BLaER1 (cell line): ENCODE results near the gene FBXO2.
"Not testable (repeated sequence)": the region's sequence is repeated elsewhere in the genome, so short reads cannot be mapped to it uniquely, and the experiment has no call there.

Experiments
- H3K27ac ChIP-seq: shearing (Covaris generic); formaldehyde crosslinking; 2 replicates; pipeline ENCODE4 v1.8.1; 2022
- H3K27me3 ChIP-seq: shearing (Covaris generic); formaldehyde crosslinking; 2 replicates; pipeline ENCODE4 v1.8.1; 2022
- H3K36me3 ChIP-seq: shearing (Covaris generic); formaldehyde crosslinking; 2 replicates; pipeline ENCODE4 v1.8.1; 2022
- H3K4me1 ChIP-seq: shearing (Covaris generic); formaldehyde crosslinking; 2 replicates; pipeline ENCODE4 v1.8.1; 2022
- H3K4me2 ChIP-seq: shearing (Covaris generic); formaldehyde crosslinking; 2 replicates; pipeline ENCODE4 v1.8.1; 2022
- H3K4me3 ChIP-seq: shearing (Covaris generic); formaldehyde crosslinking; 2 replicates; pipeline ENCODE4 v1.8.1; 2022
- H3K9ac ChIP-seq: shearing (Covaris generic); formaldehyde crosslinking; 2 replicates; pipeline ENCODE4 v1.8.1; 2022
- H3K9me3 ChIP-seq: shearing (Covaris generic); formaldehyde crosslinking; 2 replicates; pipeline ENCODE4 v1.8.1; 2022
- H4K20me1 ChIP-seq: shearing (Covaris generic); formaldehyde crosslinking; 2 replicates; pipeline ENCODE4 v1.8.1; 2022
- Cebpa-rat ChIP-seq: shearing (Covaris generic); IDR thresholded peaks from 2 replicates; pipeline ENCODE4 v1.8.1; 2022

The FBXO2 gene

DNA sequence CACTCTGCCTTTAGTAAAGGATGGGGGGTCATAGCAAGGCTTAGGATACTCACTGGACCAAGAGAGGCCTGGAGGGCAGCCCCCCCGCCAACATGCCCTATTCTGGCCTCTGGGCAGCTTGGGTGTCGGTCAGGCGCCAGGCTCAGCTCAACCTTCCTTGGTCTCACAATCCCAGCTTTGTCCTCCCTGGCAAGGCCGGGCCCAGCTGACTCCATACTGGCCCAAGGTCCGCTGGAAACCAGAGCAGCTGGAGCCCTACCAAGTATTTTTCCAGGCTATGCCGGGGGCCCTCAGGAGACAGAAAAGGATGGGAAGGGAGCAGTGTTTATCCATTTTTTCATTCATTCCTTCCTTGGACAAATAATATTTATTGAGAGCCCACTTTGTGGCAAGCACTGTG, 6.2 kb downstream of the FBXO2 start:
- Histone ChIP-seq H3K4me3 (no peak overlapping the region), H3K9me3 (no peaks in the 10 kb centered on the region), H3K27me3 (peaks cover 33% of the 10 kb centered on the region), H3K4me2 (no peak overlapping the region), H3K27ac (no peak overlapping the region), H3K9ac (no peak overlapping the region), H4K20me1 (no peaks in the 10 kb centered on the region), H3K4me1 (peaks cover 27% of the 10 kb centered on the region), H3K36me3 (no peaks in the 10 kb centered on the region)
- TF ChIP-seq Cebpa-rat: no peak

GRCh38 chr1:11647333-11647732, 6.9 kb downstream of the FBXO2 start:
- Histone ChIP-seq H3K4me1 (peaks cover 19% of the 10 kb centered on the region), H3K9me3 (no peaks in the 10 kb centered on the region), H3K27ac (no peak overlapping the region), H4K20me1 (no peaks in the 10 kb centered on the region), H3K36me3 (no peaks in the 10 kb centered on the region), H3K4me2 (no peak overlapping the region), H3K9ac (no peak overlapping the region), H3K4me3 (no peak overlapping the region), H3K27me3 (peaks cover 29% of the 10 kb centered on the region)
- TF ChIP-seq Cebpa-rat: no peak

- H3K27me3 ChIP-seq: peaks cover 19% of the 10 kb centered on the region
- no peaks in the 10 kb centered on the region for H3K36me3 ChIP-seq
- H3K9me3 ChIP-seq: no peaks in the 10 kb centered on the region
- H3K9ac ChIP-seq: no peak overlapping the region
- TF ChIP-seq Cebpa-rat: no peak
- H3K4me1 ChIP-seq: peaks cover 21% of the 10 kb centered on the region
- no peaks in the 10 kb centered on the region for H4K20me1 ChIP-seq
- no peak overlapping the region for H3K4me3 ChIP-seq
- no peak overlapping the region for H3K4me2 ChIP-seq
- no peak overlapping the region for H3K27ac ChIP-seq
Observed at GRCh38 chr1:11646317-11646716, 7.9 kb downstream of the FBXO2 start.

GRCh38 chr1:11645670-11646265, 8.5 kb downstream of the FBXO2 start:
- peaks cover 13% of the 10 kb centered on the region for H3K27me3 ChIP-seq
- no peak overlapping the region for H3K4me3 ChIP-seq
- H3K4me2 ChIP-seq: no peak overlapping the region
- H4K20me1 ChIP-seq: no peaks in the 10 kb centered on the region
- no peak overlapping the region for H3K27ac ChIP-seq
- H3K36me3 ChIP-seq: no peaks in the 10 kb centered on the region
- no peaks in the 10 kb centered on the region for H3K9me3 ChIP-seq
- H3K9ac ChIP-seq: no peak overlapping the region
- no peak for TF ChIP-seq Cebpa-rat
- peaks cover 25% of the 10 kb centered on the region for H3K4me1 ChIP-seq

DNA sequence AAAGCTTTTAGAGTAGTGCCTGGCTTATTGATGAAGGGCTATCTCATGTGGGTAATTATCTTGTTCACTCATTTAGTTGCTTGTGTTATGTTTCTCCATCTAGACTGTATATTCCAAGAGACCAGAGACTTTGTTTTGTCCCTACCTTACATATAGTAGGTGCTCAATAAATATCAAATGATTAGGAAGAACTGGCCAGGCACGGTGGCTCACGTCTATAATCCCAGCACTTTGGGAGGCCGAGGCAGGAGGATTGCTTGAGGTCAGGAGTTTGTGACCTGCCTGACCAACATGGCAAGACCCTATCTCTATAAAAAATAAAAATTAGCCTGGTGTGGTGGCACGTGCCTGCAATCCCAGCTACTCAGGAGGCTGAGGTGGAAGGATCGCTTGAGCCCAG, 9.0 kb downstream of the FBXO2 start:
- Histone ChIP-seq H3K4me3 (no peak overlapping the region), H4K20me1 (no peaks in the 10 kb centered on the region), H3K4me1 (peaks cover 25% of the 10 kb centered on the region), H3K27ac (no peak overlapping the region), H3K4me2 (no peak overlapping the region), H3K9ac (no peak overlapping the region), H3K36me3 (no peaks in the 10 kb centered on the region), H3K9me3 (no peaks in the 10 kb centered on the region), H3K27me3 (peaks cover 8% of the 10 kb centered on the region)
- no peak for TF ChIP-seq Cebpa-rat

- no peak for TF ChIP-seq Cebpa-rat
- H3K27ac ChIP-seq: no peak overlapping the region
- H3K36me3 ChIP-seq: no peaks in the 10 kb centered on the region
- peaks cover 27% of the 10 kb centered on the region for H3K4me1 ChIP-seq
- H3K9me3 ChIP-seq: no peaks in the 10 kb centered on the region
- H3K4me2 ChIP-seq: no peak overlapping the region
- H3K4me3 ChIP-seq: no peak overlapping the region
- no peaks in the 10 kb centered on the region for H3K27me3 ChIP-seq
- no peaks in the 10 kb centered on the region for H4K20me1 ChIP-seq
- no peak overlapping the region for H3K9ac ChIP-seq
Observed at GRCh38 chr1:11643782-11644181, 10.4 kb downstream of the FBXO2 start.

- not testable (repeated sequence) for H3K9me3 ChIP-seq, H3K9ac ChIP-seq, H3K36me3 ChIP-seq, H4K20me1 ChIP-seq, H3K4me3 ChIP-seq, H3K27me3 ChIP-seq, H3K27ac ChIP-seq
- Histone ChIP-seq H3K4me1 (peaks cover 27% of the 10 kb centered on the region), H3K4me2 (0 out of 2 replicates have a peak overlapping the region, but pooled peaks have one; percentile 77)
Observed at GRCh38 chr1:11642418-11643017, 11.7 kb downstream of the FBXO2 start.

GRCh38 chr1:11641776-11642305, 12.4 kb downstream of the FBXO2 start:
- TF ChIP-seq Cebpa-rat: no peak
- Histone ChIP-seq H3K27ac (no peak overlapping the region), H3K36me3 (no peaks in the 10 kb centered on the region), H3K27me3 (no peaks in the 10 kb centered on the region), H3K4me1 (peaks cover 27% of the 10 kb centered on the region), H3K9me3 (no peaks in the 10 kb centered on the region), H4K20me1 (peaks cover 11% of the 10 kb centered on the region; the same call in 1 of the 2 replicates), H3K9ac (no peak overlapping the region), H3K4me2 (peak overlapping the region; percentile 77), H3K4me3 (no peak overlapping the region)

GRCh38 chr1:11640944-11641343, 13.3 kb downstream of the FBXO2 start:
- Histone ChIP-seq H3K9me3 (no peaks in the 10 kb centered on the region), H3K4me2 (peak overlapping the region; percentile 77), H4K20me1 (peaks cover 12% of the 10 kb centered on the region; the same call in 1 of the 2 replicates), H3K4me3 (no peak overlapping the region), H3K36me3 (no peaks in the 10 kb centered on the region), H3K4me1 (peaks cover 30% of the 10 kb centered on the region), H3K27ac (no peak overlapping the region), H3K9ac (peak overlapping the region; percentile 0; the same call in 1 of the 2 replicates), H3K27me3 (no peaks in the 10 kb centered on the region)
- no peak for TF ChIP-seq Cebpa-rat

DNA sequence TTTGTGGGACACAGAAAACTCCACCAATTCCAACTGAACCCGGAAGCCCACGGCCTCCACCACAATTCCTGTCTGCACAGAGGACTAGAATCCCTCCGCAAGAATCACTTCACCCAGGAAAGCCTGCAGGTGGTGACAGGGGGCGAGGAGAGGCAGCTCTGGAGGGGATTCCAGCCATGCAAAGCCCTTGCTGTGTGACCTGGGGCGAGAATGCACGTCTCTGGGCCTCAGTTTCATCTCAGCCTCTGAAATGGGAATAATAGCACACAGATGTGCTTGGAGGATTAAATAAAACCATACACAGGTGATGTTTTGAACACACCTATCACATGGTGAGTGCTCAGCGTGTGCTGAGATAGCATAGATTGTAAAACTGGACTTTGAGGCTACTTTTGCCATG, 14.1 kb downstream of the FBXO2 start:
- TF ChIP-seq Cebpa-rat: no peak
- Histone ChIP-seq H3K9me3 (no peaks in the 10 kb centered on the region), H4K20me1 (peaks cover 14% of the 10 kb centered on the region), H3K27me3 (no peaks in the 10 kb centered on the region), H3K4me2 (peak overlapping the region; percentile 77), H3K36me3 (no peaks in the 10 kb centered on the region), H3K9ac (no peak overlapping the region), H3K4me3 (no peak overlapping the region), H3K27ac (no peak overlapping the region), H3K4me1 (peaks cover 38% of the 10 kb centered on the region)
